Psoas muscle (tissue), 8 donors: ENCODE measurements around the gene ZNF277. TPM values are rescaled to one million over a fixed set of nuclear protein-coding genes. Genes with fewer than 3 reads are reported as not detected.

Experiments
- ATAC-seq, 4 donors: fragments of 200-7000 bp; cut with Tn5 transposase; one replicate each; pipeline ENCODE4 v1.9.1; 2020; ENCODE audit warnings: moderate library complexity in 3 of 4, mild to moderate bottlenecking in 2 of 4
- DNase-seq, 2 donors: peaks; one replicate each; pipeline ENCODE4 v3.0.0-alpha.2; 2020
- H3K27ac ChIP-seq: fragments of 200-600 bp; one replicate; pipeline ENCODE4 v1.8.0; 2022
- H3K27me3 ChIP-seq, 3 donors: fragments of 200-600 bp in 1 of 3; one replicate each; pipeline versions ENCODE4 v1.6.1 to v1.8.0; 2013 to 2022; ENCODE audit warnings: low read length in 2 of 3, mild to moderate bottlenecking in 2 of 3, moderate library complexity in 1 of 3; ENCODE audit not compliant: insufficient read depth in 3 of 3
- H3K36me3 ChIP-seq, 2 donors: fragments of 200-600 bp in 1 of 2; one replicate each; pipeline versions ENCODE4 v1.6.1 to v1.8.0; 2013 to 2022; ENCODE audit warnings: low read depth in 1 of 2, mild to moderate bottlenecking in 1 of 2, moderate library complexity in 1 of 2; ENCODE audit not compliant: insufficient read depth in 1 of 2
- H3K4me1 ChIP-seq: fragments of 200-600 bp; one replicate; pipeline ENCODE4 v1.8.0; 2022
- H3K4me3 ChIP-seq: fragments of 200-600 bp; one replicate; pipeline ENCODE4 v1.8.0; 2022; ENCODE audit warnings: mild to moderate bottlenecking
- H3K9me3 ChIP-seq: fragments of 200-600 bp; one replicate; pipeline ENCODE4 v1.8.0; 2022
- CTCF ChIP-seq: fragments of 200-600 bp; IDR thresholded peaks from one replicate; pipeline ENCODE4 v1.8.0; 2022; ENCODE audit warnings: antibody characterized with exemption
- WGBS, 3 donors: extraction: QIAGEN DNeasy Blood & Tissue Kit; methylation state at CpG; one replicate each; pipeline versions ENCODE4 v1.1.6 to v1.1.7; 2013; 5-methylcytosine and 5-hydroxymethylcytosine counted together
- intact Hi-C, 2 donors: fragments of 100-400 bp; cut with DNase I; formaldehyde crosslinking; loops; one replicate each; pipeline versions ENCODE4 v1.11.0 to v1.14.2; 2022
- polyA plus RNA-seq, 3 donors: library from polyadenylated mRNA; stranded (reverse); fragments of 200-250 nt; gene quantifications; one replicate each; pipeline ENCODE4 v1.2.3, GENCODE V29; 2013
- total RNA-seq, 4 donors: library from RNA; stranded (reverse); fragmentation: NEBNext Ultra II Directional in 2 of 4; extraction: Animal tissue kit (Norgen Biotek cat#: 25700) in 2 of 4; gene quantifications; one replicate each; pipeline versions ENCODE4 v1.2.1 to v1.2.4, GENCODE V29; 2021 to 2023
- donor health status: healthy with polysubstance abuse.
- donor health status: DM: no; HTN: no; CAD: no; lungs with moderate emphysema.
- donor health status: Bipolar disorder and iron deficiency.
- donor health status: healthy.
- donor health status: DM: yes; HTN: yes; CAD: no.
- donor health status: DM: no; HTN: no; CAD: no.
- donor health status: DM: no; HTN: no; CAD: no.
- donor health status: DM: yes; HTN: yes; CAD: no.

Gene ZNF277
- total and polyA plus RNA-seq, 7 donors: 6.9 to 16.7 (median 11.6) TPM

DNA sequence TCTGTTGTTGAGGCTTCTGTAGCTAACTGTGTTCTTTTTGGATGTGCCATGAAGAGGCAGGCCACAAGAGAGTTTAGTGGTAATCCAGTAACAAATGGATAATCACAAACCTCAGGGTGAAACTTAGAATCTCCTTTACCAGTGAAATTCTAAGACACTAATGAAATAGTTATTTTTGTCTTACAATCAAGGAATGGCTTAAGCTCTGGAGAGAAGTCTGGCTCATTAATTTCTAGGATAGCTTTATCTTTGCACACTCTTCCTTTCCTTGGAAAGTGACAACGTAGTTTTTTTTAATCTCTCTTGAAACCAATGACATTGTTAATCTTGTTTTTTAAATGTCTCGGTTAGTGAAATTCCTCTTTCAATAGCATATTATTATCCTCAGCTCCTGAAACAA, 150.1 kb downstream of the ZNF277 start:
- Histone ChIP-seq H3K27me3 (peaks cover 0 to 1% (median 0%) of the 10 kb centered on the region in 3 donors), H3K27ac (no peak overlapping the region), H3K4me1 (peaks cover 5% of the 10 kb centered on the region), H3K36me3 (no peaks in the 10 kb centered on the region), H3K9me3 (peaks cover 9% of the 10 kb centered on the region), H3K4me3 (no peak overlapping the region)
- intact Hi-C loops: no loop called here
- ATAC-seq (no peak), DNase-seq (no peak)
- TF ChIP-seq CTCF: no peak
- 74 to 83% (median 78%) methylated on average over 2 of the region's 2 CpGs for WGBS, 3 donors

DNA sequence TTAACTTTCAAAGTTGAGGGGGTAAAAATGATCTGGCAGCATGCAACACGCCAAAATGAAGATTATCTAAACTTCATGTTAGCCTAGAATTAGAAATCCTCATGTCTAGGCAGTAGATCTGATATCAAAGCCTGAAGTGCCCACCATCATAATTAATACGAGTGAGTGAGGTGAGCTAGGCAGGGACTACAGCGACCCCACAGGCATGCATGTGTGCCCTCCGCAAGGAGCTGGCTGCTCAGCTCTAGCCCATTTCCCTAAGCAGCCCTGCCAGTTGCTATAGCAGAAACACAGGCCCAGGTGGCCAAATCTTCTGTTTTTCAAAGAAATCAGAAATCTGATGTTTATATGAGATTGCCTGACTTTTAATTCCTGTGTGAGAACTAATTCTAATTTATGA, 150.6 kb downstream of the ZNF277 start:
- WGBS, 3 donors: 61 to 68% (median 67%) methylated on average over 4 of the region's 4 CpGs
- intact Hi-C loops: no loop called here

GRCh38 chr7:112358513-112358912, 152.0 kb downstream of the ZNF277 start:
- intact Hi-C loops: no loop called here

More for the DNA sequence above, 150.6 kb downstream of the ZNF277 start:
- H3K27ac ChIP-seq: no peak overlapping the region
- ATAC-seq (no peak), DNase-seq (no peak)
- H3K4me1 ChIP-seq: peaks cover 5% of the 10 kb centered on the region
- H3K4me3 ChIP-seq: no peak overlapping the region
- H3K27me3 ChIP-seq: peaks cover 0 to 1% (median 0%) of the 10 kb centered on the region in 3 donors
- TF ChIP-seq CTCF: no peak
- peaks cover 9% of the 10 kb centered on the region for H3K9me3 ChIP-seq
- no peaks in the 10 kb centered on the region for H3K36me3 ChIP-seq

GRCh38 chr7:112359086-112359485, 152.6 kb downstream of the ZNF277 start:
- Histone ChIP-seq H3K36me3 (no peaks in the 10 kb centered on the region), H3K27ac (no peak overlapping the region), H3K27me3 (peaks cover 0 to 1% (median 0%) of the 10 kb centered on the region in 3 donors), H3K4me3 (no peak overlapping the region), H3K4me1 (peaks cover 5% of the 10 kb centered on the region), H3K9me3 (peaks cover 9% of the 10 kb centered on the region)
- ATAC-seq (no peak), DNase-seq (no peak)
- intact Hi-C loops: no loop called here
- no peak for TF ChIP-seq CTCF

More at GRCh38 chr7:112358513-112358912, 152.0 kb downstream of the ZNF277 start:
- no peaks in the 10 kb centered on the region for H3K36me3 ChIP-seq
- ATAC-seq: no peak
- TF ChIP-seq CTCF: no peak
- H3K27me3 ChIP-seq: peaks cover 0 to 1% (median 0%) of the 10 kb centered on the region in 3 donors
- no peak for DNase-seq
- H3K27ac ChIP-seq: no peak overlapping the region
- H3K4me1 ChIP-seq: peaks cover 5% of the 10 kb centered on the region
- peaks cover 9% of the 10 kb centered on the region for H3K9me3 ChIP-seq
- no peak overlapping the region for H3K4me3 ChIP-seq

- 45 to 58% (median 48%) methylated on average over 8 of the region's 8 CpGs for WGBS, 3 donors
- H3K27me3 ChIP-seq: peaks cover 0 to 1% (median 0%) of the 10 kb centered on the region in 3 donors
- intact Hi-C loops: no loop called here
- peaks cover 5% of the 10 kb centered on the region for H3K4me1 ChIP-seq
- no peak for TF ChIP-seq CTCF
- ATAC-seq (no peak), DNase-seq (no peak)
- H3K36me3 ChIP-seq: no peaks in the 10 kb centered on the region
- H3K27ac ChIP-seq: no peak overlapping the region
- H3K4me3 ChIP-seq: no peak overlapping the region
- H3K9me3 ChIP-seq: peaks cover 9% of the 10 kb centered on the region
Measured at GRCh38 chr7:112360681-112361080, 154.2 kb downstream of the ZNF277 start.
